HCT116 (cell line): ENCODE data around the gene SLC6A6.

ENCODE experiments used
- ATF3 ChIP-seq: IDR thresholded peaks from 2 replicates; pipeline ENCODE4 v1.6.1; 2012
- CBX3 ChIP-seq: IDR thresholded peaks from 2 replicates; pipeline ENCODE4 v1.6.1; 2012; ENCODE audit warnings: low read depth
- CTCF ChIP-seq, 3 experiments: fragments of 200-600 bp in 1 of 3; sonication (generic) in 1 of 3; IDR thresholded peaks in 2 of 3; conservative IDR thresholded peaks in 1 of 3; 2 replicates each; pipeline ENCODE4 v1.5.1; 2012 to 2017; ENCODE audit warnings: low read depth in 2 of 3, low read length in 2 of 3, antibody characterized with exemption in 1 of 3, borderline replicate concordance in 1 of 3, control low read depth in 1 of 3, mild to moderate bottlenecking in 1 of 3, mixed read lengths in 1 of 3, mixed run types in 1 of 3, moderate library complexity in 1 of 3; ENCODE audit not compliant: insufficient read depth in 1 of 3
- EGR1 ChIP-seq: IDR thresholded peaks from 2 replicates; pipeline ENCODE4 v1.6.1; 2012; ENCODE audit warnings: low read depth
- SP1 ChIP-seq: IDR thresholded peaks from 2 replicates; pipeline ENCODE4 v1.6.1; 2012; ENCODE audit warnings: low read depth
- TCF7L2 ChIP-seq: IDR thresholded peaks from 2 replicates; pipeline ENCODE4 v1.7.0; 2011; ENCODE audit warnings: borderline replicate concordance, inconsistent platforms; ENCODE audit not compliant: insufficient read depth, insufficient read length; ENCODE audit errors: extremely low read depth

GRCh38 chr3:14388201-14388600, 14.2 kb upstream of the SLC6A6 start:
- no peak for TF ChIP-seq TCF7L2
- no peak for TF ChIP-seq ATF3
- no peak for TF ChIP-seq EGR1
- TF ChIP-seq CBX3 = no peak
- no peak for TF ChIP-seq CTCF (IDR thresholded peaks at IDR 0.05 in 2 of 3, conservative IDR thresholded peaks at IDR 0.05 in 1 of 3; ENCODE audit: borderline replicate concordance in 1 of 3, insufficient read depth in 1 of 3, low read depth in 2 of 3, low read length in 2 of 3)
- no peak for TF ChIP-seq SP1
